ENCODE results near the gene LARGE1. TPM values are rescaled to one million over a fixed set of nuclear protein-coding genes. Genes with fewer than 3 reads are reported as not detected.

LARGE1 gene
- total RNA-seq, 1 experiment from 2014 or later: 1.5 TPM

DNA sequence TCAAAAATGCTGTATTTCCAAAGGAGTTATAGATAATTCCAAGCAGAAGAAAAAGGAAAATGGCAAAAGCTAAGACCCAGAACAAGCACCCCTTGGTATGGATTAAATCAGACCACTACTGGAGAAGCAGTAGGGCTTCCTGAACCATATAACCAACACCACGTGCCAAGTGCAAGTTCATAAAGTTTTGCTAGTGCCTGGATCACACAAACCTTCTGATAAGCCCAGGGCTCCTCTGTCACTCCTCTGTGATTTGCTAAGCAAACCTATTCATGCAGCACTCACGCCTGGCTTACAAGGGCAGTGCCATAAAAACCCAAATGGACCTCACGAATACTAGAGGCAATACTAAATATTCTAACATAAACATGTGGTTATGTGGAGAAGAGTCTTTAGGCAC lies 13.3 kb downstream of the LARGE1 start:
- H3K4me3 ChIP-seq (replicated peaks in 1 of 2; ENCODE audit: low read depth in 1 of 2, low read length in 2 of 2): no peak overlapping the region
- H3K4me2 ChIP-seq (ENCODE audit: low read length): no peak overlapping the region
- POLR2A ChIA-PET: no interaction called here
- peaks cover 0 to 15% of the 10 kb centered on the region in 2 experiments; a peak in 2 of 4 replicates for H3K9me3 ChIP-seq (ENCODE audit: control insufficient read depth in 1 of 2, insufficient read depth in 1 of 2, low read depth in 1 of 2, low read length in 2 of 2)
- H3K9me2 ChIP-seq (ENCODE audit: insufficient read depth): no peaks in the 10 kb centered on the region
- H3K36me3 ChIP-seq (ENCODE audit: control insufficient read depth in 1 of 2, insufficient read depth in 2 of 2, low read length in 2 of 2): no peaks in the 10 kb centered on the region
- no peaks in the 10 kb centered on the region for H3K4me1 ChIP-seq (ENCODE audit: control insufficient read depth in 1 of 2, insufficient read depth in 2 of 2, low read length in 2 of 2)
- no peak overlapping the region for H3K9ac ChIP-seq (ENCODE audit: low read length)
- no peak overlapping the region for H3K27ac ChIP-seq (ENCODE audit: low read depth, low read length)
- RAD21 ChIA-PET (ENCODE audit: low non-redundant PET in 1 of 2, low total read pairs in 2 of 2, uncharacterized antibody in 2 of 2, unreplicated experiment in 2 of 2): no interaction called here
- CTCF ChIA-PET: no interaction called here
- intact Hi-C loops (cut with micrococcal nuclease): no loop called here
- DNase-seq (ENCODE audit: low read depth, low spot score): no peak
- no peak for ATAC-seq
- H3K79me2 ChIP-seq (ENCODE audit: insufficient read depth, low read length): no peaks in the 10 kb centered on the region
- H3K27me3 ChIP-seq (ENCODE audit: insufficient read depth, low read length): no peaks in the 10 kb centered on the region
- no peak overlapping the region for H2AFZ ChIP-seq (ENCODE audit: low read depth, low read length, poor library complexity, severe bottlenecking)
- no TSS peak for BruUV-seq (replicated peaks)
- TF ChIP-seq, protein P1, sequence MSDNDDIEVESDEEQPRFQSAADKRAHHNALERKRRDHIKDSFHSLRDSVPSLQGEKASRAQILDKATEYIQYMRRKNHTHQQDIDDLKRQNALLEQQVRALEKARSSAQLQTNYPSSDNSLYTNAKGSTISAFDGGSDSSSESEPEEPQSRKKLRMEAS (IDR thresholded peaks at IDR 0.05): no peak
- TF ChIP-seq, protein P2, sequence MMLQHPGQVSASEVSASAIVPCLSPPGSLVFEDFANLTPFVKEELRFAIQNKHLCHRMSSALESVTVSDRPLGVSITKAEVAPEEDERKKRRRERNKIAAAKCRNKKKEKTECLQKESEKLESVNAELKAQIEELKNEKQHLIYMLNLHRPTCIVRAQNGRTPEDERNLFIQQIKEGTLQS (IDR thresholded peaks at IDR 0.05): no peak
- TF ChIP-seq, protein P3, sequence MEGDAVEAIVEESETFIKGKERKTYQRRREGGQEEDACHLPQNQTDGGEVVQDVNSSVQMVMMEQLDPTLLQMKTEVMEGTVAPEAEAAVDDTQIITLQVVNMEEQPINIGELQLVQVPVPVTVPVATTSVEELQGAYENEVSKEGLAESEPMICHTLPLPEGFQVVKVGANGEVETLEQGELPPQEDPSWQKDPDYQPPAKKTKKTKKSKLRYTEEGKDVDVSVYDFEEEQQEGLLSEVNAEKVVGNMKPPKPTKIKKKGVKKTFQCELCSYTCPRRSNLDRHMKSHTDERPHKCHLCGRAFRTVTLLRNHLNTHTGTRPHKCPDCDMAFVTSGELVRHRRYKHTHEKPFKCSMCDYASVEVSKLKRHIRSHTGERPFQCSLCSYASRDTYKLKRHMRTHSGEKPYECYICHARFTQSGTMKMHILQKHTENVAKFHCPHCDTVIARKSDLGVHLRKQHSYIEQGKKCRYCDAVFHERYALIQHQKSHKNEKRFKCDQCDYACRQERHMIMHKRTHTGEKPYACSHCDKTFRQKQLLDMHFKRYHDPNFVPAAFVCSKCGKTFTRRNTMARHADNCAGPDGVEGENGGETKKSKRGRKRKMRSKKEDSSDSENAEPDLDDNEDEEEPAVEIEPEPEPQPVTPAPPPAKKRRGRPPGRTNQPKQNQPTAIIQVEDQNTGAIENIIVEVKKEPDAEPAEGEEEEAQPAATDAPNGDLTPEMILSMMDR (IDR thresholded peaks at IDR 0.05 in 2 of 3, conservative IDR thresholded peaks at IDR 0.05 in 1 of 3; ENCODE audit: borderline replicate concordance in 1 of 3, insufficient read depth in 1 of 3, low read depth in 2 of 3, low read length in 2 of 3): no peak
- no peak for TF ChIP-seq EZH2 (IDR thresholded peaks at IDR 0.05)
- TF ChIP-seq TCF7L2 (IDR thresholded peaks at IDR 0.05; ENCODE audit: borderline replicate concordance, extremely low read depth, insufficient read depth, insufficient read length): no peak
- TF ChIP-seq FOSL1 (IDR thresholded peaks at IDR 0.05; ENCODE audit: low read depth): no peak
- H4K20me1 ChIP-seq (ENCODE audit: insufficient read depth): no peaks in the 10 kb centered on the region

DNA sequence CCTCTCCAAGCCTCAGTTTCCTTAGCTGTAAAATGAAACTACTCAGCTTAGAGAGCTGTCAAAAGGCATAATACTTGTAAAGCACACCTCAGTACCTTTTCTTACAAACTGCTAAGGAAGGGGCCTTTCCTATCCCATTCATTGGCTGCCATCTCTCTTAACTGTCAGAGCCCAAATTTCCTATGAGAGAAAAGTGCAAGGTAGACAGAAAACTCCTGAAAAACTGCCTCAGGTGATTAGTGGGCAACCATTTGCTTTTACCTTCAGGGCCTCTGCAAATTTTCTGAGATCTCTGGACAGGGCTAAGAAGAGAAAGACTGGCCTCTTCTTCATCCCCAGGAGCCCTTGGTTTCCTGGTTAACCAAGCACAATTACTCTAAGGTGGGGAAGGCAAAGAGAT lies 13.8 kb downstream of the LARGE1 start:
- H3K36me3 ChIP-seq (ENCODE audit: control insufficient read depth in 1 of 2, insufficient read depth in 2 of 2, low read length in 2 of 2): no peaks in the 10 kb centered on the region
- no peak overlapping the region for H3K9ac ChIP-seq (ENCODE audit: low read length)
- no TSS peak for BruUV-seq (replicated peaks)
- no peak overlapping the region for H3K27ac ChIP-seq (ENCODE audit: low read depth, low read length)
- TF ChIP-seq ZFX (IDR thresholded peaks at IDR 0.05): no peak
- TF ChIP-seq REST (IDR thresholded peaks at IDR 0.05; ENCODE audit: low read depth): no peak
- no peak overlapping the region for H2AFZ ChIP-seq (ENCODE audit: low read depth, low read length, poor library complexity, severe bottlenecking)
- ChIA-PET RAD21 (ENCODE audit: low non-redundant PET in 1 of 2, low total read pairs in 2 of 2, uncharacterized antibody in 2 of 2, unreplicated experiment in 2 of 2) (no interaction called here), CTCF (no interaction called here), POLR2A (no interaction called here)
- no peaks in the 10 kb centered on the region for H3K4me1 ChIP-seq (ENCODE audit: control insufficient read depth in 1 of 2, insufficient read depth in 2 of 2, low read length in 2 of 2)
- no peaks in the 10 kb centered on the region for H3K9me2 ChIP-seq (ENCODE audit: insufficient read depth)
- H4K20me1 ChIP-seq (ENCODE audit: insufficient read depth): no peaks in the 10 kb centered on the region
- intact Hi-C loops (cut with micrococcal nuclease): no loop called here
- no peak overlapping the region for H3K4me2 ChIP-seq (ENCODE audit: low read length)
- no peaks in the 10 kb centered on the region for H3K27me3 ChIP-seq (ENCODE audit: insufficient read depth, low read length)
- peaks cover 0 to 17% of the 10 kb centered on the region in 2 experiments; a peak in 2 of 4 replicates for H3K9me3 ChIP-seq (ENCODE audit: control insufficient read depth in 1 of 2, insufficient read depth in 1 of 2, low read depth in 1 of 2, low read length in 2 of 2)
- no peak overlapping the region for H3K4me3 ChIP-seq (replicated peaks in 1 of 2; ENCODE audit: low read depth in 1 of 2, low read length in 2 of 2)
- H3K79me2 ChIP-seq (ENCODE audit: insufficient read depth, low read length): no peaks in the 10 kb centered on the region
- no peak for DNase-seq (ENCODE audit: low read depth, low spot score)
- no peak for ATAC-seq
